Nephron (organoid): ENCODE results near the gene OR52H1.

ENCODE experiments used
- H3K27ac Mint-ChIP-seq, 3 experiments: 2 replicates each; pipeline ENCODE4 v1.8.0; 2020; ENCODE audit warnings: mixed read lengths in 3 of 3, mild to moderate bottlenecking in 2 of 3, moderate library complexity in 1 of 3
- H3K27me3 Mint-ChIP-seq: 2 replicates; pipeline ENCODE4 v1.8.0; 2021; ENCODE audit warnings: low read depth, mild to moderate bottlenecking, moderate library complexity, mixed read lengths
- H3K36me3 Mint-ChIP-seq: 2 replicates; pipeline ENCODE4 v1.8.0; 2020; ENCODE audit warnings: low read depth, mixed read lengths
- H3K4me1 Mint-ChIP-seq: 2 replicates; pipeline ENCODE4 v1.8.0; 2020; ENCODE audit warnings: mixed read lengths
- H3K4me3 Mint-ChIP-seq, 3 experiments: 2 replicates each; pipeline ENCODE4 v1.8.0; 2020; ENCODE audit warnings: mild to moderate bottlenecking in 3 of 3, mixed read lengths in 3 of 3, moderate library complexity in 2 of 3
- H3K9me3 Mint-ChIP-seq: 2 replicates; pipeline ENCODE4 v1.8.0; 2020; ENCODE audit warnings: mixed read lengths
- TF ChIP-seq, protein P1 (sequence below), 3 experiments: fragments of 200-600 bp; sonication (generic); IDR thresholded peaks; one replicate each; pipeline ENCODE4 v1.5.0; 2021; ENCODE audit warnings: antibody characterized with exemption in 3 of 3; ENCODE audit not compliant: unreplicated experiment in 3 of 3

OR52H1 gene

DNA sequence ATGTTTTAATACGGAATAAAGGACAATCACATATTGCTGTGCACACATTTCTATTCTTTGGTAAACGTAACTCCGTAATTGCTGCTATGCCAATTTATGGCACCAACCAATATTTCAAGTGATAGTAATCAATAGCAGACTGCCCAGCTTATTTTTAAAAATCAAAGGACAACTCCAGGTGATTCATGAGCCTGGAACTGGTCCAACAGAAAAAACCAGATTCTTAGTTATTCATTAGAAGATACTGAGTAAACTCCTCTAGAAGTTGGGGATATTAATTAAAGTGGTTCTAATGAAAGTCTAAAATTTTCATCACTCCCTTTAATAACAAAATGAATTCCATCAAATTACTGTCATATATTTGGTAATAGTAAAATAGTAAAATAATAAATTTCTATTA is 9.4 kb upstream of the OR52H1 start:
- Mint-ChIP-seq H3K4me3 (no peak overlapping the region), H3K27me3 (peaks cover 4% of the 10 kb centered on the region), H3K4me1 (no peaks in the 10 kb centered on the region), H3K27ac (no peak overlapping the region), H3K36me3 (no peaks in the 10 kb centered on the region), H3K9me3 (no peaks in the 10 kb centered on the region)
- TF ChIP-seq, protein P1, sequence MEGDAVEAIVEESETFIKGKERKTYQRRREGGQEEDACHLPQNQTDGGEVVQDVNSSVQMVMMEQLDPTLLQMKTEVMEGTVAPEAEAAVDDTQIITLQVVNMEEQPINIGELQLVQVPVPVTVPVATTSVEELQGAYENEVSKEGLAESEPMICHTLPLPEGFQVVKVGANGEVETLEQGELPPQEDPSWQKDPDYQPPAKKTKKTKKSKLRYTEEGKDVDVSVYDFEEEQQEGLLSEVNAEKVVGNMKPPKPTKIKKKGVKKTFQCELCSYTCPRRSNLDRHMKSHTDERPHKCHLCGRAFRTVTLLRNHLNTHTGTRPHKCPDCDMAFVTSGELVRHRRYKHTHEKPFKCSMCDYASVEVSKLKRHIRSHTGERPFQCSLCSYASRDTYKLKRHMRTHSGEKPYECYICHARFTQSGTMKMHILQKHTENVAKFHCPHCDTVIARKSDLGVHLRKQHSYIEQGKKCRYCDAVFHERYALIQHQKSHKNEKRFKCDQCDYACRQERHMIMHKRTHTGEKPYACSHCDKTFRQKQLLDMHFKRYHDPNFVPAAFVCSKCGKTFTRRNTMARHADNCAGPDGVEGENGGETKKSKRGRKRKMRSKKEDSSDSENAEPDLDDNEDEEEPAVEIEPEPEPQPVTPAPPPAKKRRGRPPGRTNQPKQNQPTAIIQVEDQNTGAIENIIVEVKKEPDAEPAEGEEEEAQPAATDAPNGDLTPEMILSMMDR (IDR thresholded peaks at IDR 0.05; ENCODE audit: unreplicated experiment in 3 of 3) = no peak

GRCh38 chr11:5556596-5557188 is 8.4 kb upstream of the OR52H1 start:
- Mint-ChIP-seq H3K27ac (no peak overlapping the region), H3K4me3 (no peak overlapping the region), H3K27me3 (peaks cover 4% of the 10 kb centered on the region), H3K4me1 (no peaks in the 10 kb centered on the region), H3K36me3 (no peaks in the 10 kb centered on the region), H3K9me3 (no peaks in the 10 kb centered on the region)
- TF ChIP-seq, protein P1 (IDR thresholded peaks at IDR 0.05; ENCODE audit: unreplicated experiment in 3 of 3) = no peak

GRCh38 chr11:5553343-5553742 is 5.0 kb upstream of the OR52H1 start:
- Mint-ChIP-seq H3K9me3 (no peaks in the 10 kb centered on the region), H3K4me3 (no peak overlapping the region), H3K4me1 (no peaks in the 10 kb centered on the region), H3K27ac (no peak overlapping the region), H3K27me3 (peaks cover 4% of the 10 kb centered on the region), H3K36me3 (no peaks in the 10 kb centered on the region)
- TF ChIP-seq, protein P1 (IDR thresholded peaks at IDR 0.05; ENCODE audit: unreplicated experiment in 3 of 3) = peak; percentile 19 to 35 (median 28)

DNA sequence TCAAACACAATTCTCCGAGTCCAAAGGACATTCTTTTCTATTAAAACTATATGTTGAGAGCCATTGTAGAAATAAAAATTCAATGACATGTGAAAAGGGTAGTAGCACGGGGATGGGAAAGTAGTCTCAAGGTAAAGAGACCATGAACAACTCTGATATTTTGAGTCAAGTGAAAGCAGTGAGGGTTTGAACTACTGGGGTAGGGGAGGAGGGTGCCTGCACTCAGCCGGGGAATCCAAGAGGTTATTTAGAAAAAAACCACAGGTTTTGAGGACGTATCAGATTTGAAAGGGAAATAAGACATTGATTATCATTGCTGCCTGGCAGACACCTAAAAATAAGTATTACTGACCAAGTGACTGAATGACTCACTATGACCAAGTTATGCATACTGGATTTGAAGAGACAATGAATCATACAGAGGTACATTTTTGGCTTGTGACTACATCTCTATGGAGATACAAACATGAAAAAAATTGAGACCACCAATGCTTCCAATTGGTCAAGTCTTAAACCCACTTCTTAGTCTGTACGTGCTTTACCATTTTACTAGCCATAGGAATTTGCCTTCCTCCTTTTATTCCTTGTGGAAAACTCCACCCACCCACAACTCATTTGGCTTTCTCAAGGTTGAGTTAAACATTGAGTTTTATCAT is 2.2 kb upstream of the OR52H1 start:
- H3K4me3 Mint-ChIP-seq = no peak overlapping the region
- no peaks in the 10 kb centered on the region for H3K27me3 Mint-ChIP-seq
- H3K9me3 Mint-ChIP-seq = no peaks in the 10 kb centered on the region
- no peaks in the 10 kb centered on the region for H3K36me3 Mint-ChIP-seq
- no peaks in the 10 kb centered on the region for H3K4me1 Mint-ChIP-seq
- no peak overlapping the region for H3K27ac Mint-ChIP-seq
- TF ChIP-seq, protein P1 (IDR thresholded peaks at IDR 0.05; ENCODE audit: unreplicated experiment in 3 of 3) = no peak

GRCh38 chr11:5547982-5548381 is 358 bp downstream of the OR52H1 start:
- Mint-ChIP-seq H3K4me1 (no peaks in the 10 kb centered on the region), H3K4me3 (no peak overlapping the region), H3K36me3 (no peaks in the 10 kb centered on the region), H3K9me3 (no peaks in the 10 kb centered on the region), H3K27ac (no peak overlapping the region), H3K27me3 (no peaks in the 10 kb centered on the region)
- TF ChIP-seq, protein P1 (IDR thresholded peaks at IDR 0.05; ENCODE audit: unreplicated experiment in 3 of 3) = no peak

DNA sequence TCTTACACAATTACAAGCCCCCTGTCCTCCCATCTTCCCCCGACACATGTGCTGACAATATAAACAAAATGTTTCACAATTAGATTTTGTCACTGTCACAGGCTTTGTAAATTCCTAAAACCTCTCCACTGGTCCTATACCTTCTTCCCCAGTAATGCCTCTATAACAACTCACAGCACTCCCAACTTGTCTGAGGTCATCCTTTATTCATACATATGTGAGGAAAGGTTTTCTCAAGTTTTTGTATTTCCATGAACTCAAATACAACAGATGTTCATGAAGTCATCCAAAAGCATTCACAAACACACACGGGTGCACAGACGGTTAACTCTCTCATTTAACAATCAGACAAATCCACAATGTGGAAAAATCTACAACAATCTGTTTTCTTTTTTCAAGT is 1.9 kb downstream of the OR52H1 start:
- TF ChIP-seq, protein P1 (IDR thresholded peaks at IDR 0.05; ENCODE audit: unreplicated experiment in 3 of 3) = no peak
- no peaks in the 10 kb centered on the region for H3K36me3 Mint-ChIP-seq
- H3K9me3 Mint-ChIP-seq = no peaks in the 10 kb centered on the region
- H3K27me3 Mint-ChIP-seq = no peaks in the 10 kb centered on the region
- no peak overlapping the region for H3K4me3 Mint-ChIP-seq
- H3K27ac Mint-ChIP-seq = no peak overlapping the region
- no peaks in the 10 kb centered on the region for H3K4me1 Mint-ChIP-seq
